WTC11 (cell line): ENCODE results near the gene SNTN. TPM values are rescaled to one million over a fixed set of nuclear protein-coding genes. Genes with fewer than 3 reads are reported as not detected.

ENCODE experiments used
- ATAC-seq: fragments of 200-7000 bp; cut with Tn5 transposase; 2 replicates; pipeline ENCODE4 v1.10.0; 2021; ENCODE audit warnings: mild to moderate bottlenecking, moderate library complexity
- CTCF ChIA-PET: fragments of 300-600 bp; sonication (Branson Sonifier 250); formaldehyde crosslinking; loops from one replicate; lab custom pipeline; 2021; ENCODE audit warnings: antibody characterized with exemption; lab: Charles Lee
- POLR2A ChIA-PET: fragments of 350-600 bp; sonication (Branson Sonifier 250); formaldehyde crosslinking; loops from one replicate; lab custom pipeline; 2021; ENCODE audit warnings: antibody characterized with exemption; lab: Charles Lee
- DNase-seq: peaks from one replicate; pipeline ENCODE4 v3.0.0; 2021; ENCODE audit warnings: low spot score
- H3K27ac Mint-ChIP-seq: 2 replicates; pipeline ENCODE4 v1.8.0; 2021; ENCODE audit warnings: mixed read lengths
- H3K27me3 Mint-ChIP-seq: 2 replicates; pipeline ENCODE4 v1.8.0; 2021; ENCODE audit warnings: low read depth, mild to moderate bottlenecking, moderate library complexity, mixed read lengths
- H3K36me3 Mint-ChIP-seq: 2 replicates; pipeline ENCODE4 v1.8.0; 2021; ENCODE audit warnings: mixed read lengths
- H3K4me1 Mint-ChIP-seq: 2 replicates; pipeline ENCODE4 v1.8.0; 2022; ENCODE audit warnings: mixed read lengths
- H3K4me3 Mint-ChIP-seq: 2 replicates; pipeline ENCODE4 v1.8.0; 2021; ENCODE audit warnings: mild to moderate bottlenecking, moderate library complexity, mixed read lengths
- H3K9me3 Mint-ChIP-seq: 2 replicates; pipeline ENCODE4 v1.8.0; 2021; ENCODE audit warnings: mixed read lengths
- CREB1 ChIP-seq: sonication (generic); formaldehyde crosslinking; IDR thresholded peaks from 2 replicates; pipeline ENCODE4 v1.8.0; 2023; ENCODE audit warnings: mild to moderate bottlenecking, missing genetic modification reagents
- EMX1 ChIP-seq: fragments of 250-450 bp; sonication (Bioruptor Pico); IDR thresholded peaks from 2 replicates; pipeline ENCODE4 v1.8.0; 2021; ENCODE audit warnings: mild to moderate bottlenecking
- NFYB ChIP-seq: sonication (generic); formaldehyde crosslinking; conservative IDR thresholded peaks from 2 replicates; pipeline ENCODE4 v1.8.0; 2022; ENCODE audit warnings: low read depth, missing genetic modification reagents
- TCF7 ChIP-seq: sonication (generic); formaldehyde crosslinking; IDR thresholded peaks from 2 replicates; pipeline ENCODE4 v1.8.0; 2022; ENCODE audit warnings: mild to moderate bottlenecking, low read depth, missing genetic modification reagents, moderate library complexity
- TEAD4 ChIP-seq: sonication (generic); formaldehyde crosslinking; IDR thresholded peaks from 2 replicates; pipeline ENCODE4 v1.8.0; 2022; ENCODE audit warnings: mild to moderate bottlenecking, missing genetic modification reagents
- ZBTB21 ChIP-seq: sonication (generic); formaldehyde crosslinking; IDR thresholded peaks from 2 replicates; pipeline ENCODE4 v1.8.1; 2023; ENCODE audit warnings: mild to moderate bottlenecking, missing genetic modification reagents, borderline replicate concordance
- ZNF138 ChIP-seq: sonication (generic); formaldehyde crosslinking; conservative IDR thresholded peaks from 2 replicates; pipeline ENCODE4 v1.8.1; 2022; ENCODE audit warnings: mild to moderate bottlenecking, moderate library complexity, missing genetic modification reagents
- ZNF671 ChIP-seq: fragments of 250-450 bp; sonication (Bioruptor Pico); IDR thresholded peaks from 2 replicates; pipeline ENCODE4 v1.8.0; 2021; ENCODE audit warnings: mild to moderate bottlenecking
- total RNA-seq: library from RNA; stranded (reverse); gene quantifications from 3 replicates; pipeline ENCODE4 v1.2.3, GENCODE V29; 2021
- TF ChIP-seq, protein P1 (sequence below): sonication (generic); formaldehyde crosslinking; conservative IDR thresholded peaks from 2 replicates; pipeline ENCODE4 v1.8.1; 2023; ENCODE audit warnings: mild to moderate bottlenecking, low read depth, missing genetic modification reagents, moderate library complexity
- TF ChIP-seq, protein P2 (sequence below): sonication (generic); formaldehyde crosslinking; IDR thresholded peaks from 2 replicates; pipeline ENCODE4 v1.8.1; 2023; ENCODE audit warnings: mild to moderate bottlenecking, missing genetic modification reagents, borderline replicate concordance
- TF ChIP-seq, protein P3 (sequence below): sonication (generic); formaldehyde crosslinking; IDR thresholded peaks from 2 replicates; pipeline ENCODE4 v1.8.1; 2022; ENCODE audit warnings: low read depth, mild to moderate bottlenecking, moderate library complexity, missing genetic modification reagents, borderline replicate concordance
- TF ChIP-seq, protein P4 (sequence below): fragments of 250-450 bp; sonication (Bioruptor Pico); IDR thresholded peaks from 2 replicates; pipeline ENCODE4 v1.9.0; 2021; ENCODE audit warnings: mild to moderate bottlenecking
- TF ChIP-seq, protein P5 (sequence below): fragments of 250-450 bp; sonication (Bioruptor Pico); conservative IDR thresholded peaks from 2 replicates; pipeline ENCODE4 v1.9.0; 2021; ENCODE audit warnings: mild to moderate bottlenecking
- TF ChIP-seq, protein P6 (sequence below): sonication (generic); formaldehyde crosslinking; IDR thresholded peaks from 2 replicates; pipeline ENCODE4 v1.8.0; 2023; ENCODE audit warnings: missing genetic modification reagents, mild to moderate bottlenecking, borderline replicate concordance
- TF ChIP-seq, protein P7 (sequence below): sonication (generic); formaldehyde crosslinking; IDR thresholded peaks from 2 replicates; pipeline ENCODE4 v1.8.0; 2022; ENCODE audit warnings: missing genetic modification reagents
- TF ChIP-seq, protein P8 (sequence below): sonication (generic); formaldehyde crosslinking; IDR thresholded peaks from 2 replicates; pipeline ENCODE4 v1.8.0; 2022; ENCODE audit warnings: mild to moderate bottlenecking, missing genetic modification reagents

SNTN gene
- total RNA-seq, 1 experiment from 2014 or later, result not detected

DNA sequence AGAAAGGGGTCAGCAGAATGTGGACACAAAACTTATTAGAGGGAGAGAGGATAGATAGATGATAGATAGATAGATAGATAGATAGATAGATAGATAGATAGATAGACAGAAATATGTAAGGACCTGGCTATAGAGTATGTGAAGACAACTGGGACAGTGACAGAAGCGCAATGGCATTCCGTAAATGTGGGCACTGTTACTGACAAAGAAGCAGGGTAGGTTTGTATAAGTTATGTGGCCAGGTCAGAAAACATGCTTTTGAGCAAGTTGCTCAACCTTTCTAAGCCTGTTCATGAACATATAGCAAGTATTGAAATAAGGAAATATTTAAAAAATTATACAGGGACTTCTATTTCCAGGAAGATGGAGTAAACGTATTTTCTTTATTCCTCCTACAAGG, 17.3 kb upstream of the SNTN start:
- Mint-ChIP-seq H3K4me3 (no peak overlapping the region), H3K27me3 (no peaks in the 10 kb centered on the region), H3K27ac (no peak overlapping the region), H3K9me3 (peaks cover 14% of the 10 kb centered on the region), H3K4me1 (no peaks in the 10 kb centered on the region), H3K36me3 (no peaks in the 10 kb centered on the region)
- ATAC-seq (no peak), DNase-seq (no peak)
- ChIA-PET POLR2A (no interaction called here), CTCF (no interaction called here)
- no peak for TF ChIP-seq NFYB (CRISPR knock-in tag)
- TF ChIP-seq, protein P1, sequence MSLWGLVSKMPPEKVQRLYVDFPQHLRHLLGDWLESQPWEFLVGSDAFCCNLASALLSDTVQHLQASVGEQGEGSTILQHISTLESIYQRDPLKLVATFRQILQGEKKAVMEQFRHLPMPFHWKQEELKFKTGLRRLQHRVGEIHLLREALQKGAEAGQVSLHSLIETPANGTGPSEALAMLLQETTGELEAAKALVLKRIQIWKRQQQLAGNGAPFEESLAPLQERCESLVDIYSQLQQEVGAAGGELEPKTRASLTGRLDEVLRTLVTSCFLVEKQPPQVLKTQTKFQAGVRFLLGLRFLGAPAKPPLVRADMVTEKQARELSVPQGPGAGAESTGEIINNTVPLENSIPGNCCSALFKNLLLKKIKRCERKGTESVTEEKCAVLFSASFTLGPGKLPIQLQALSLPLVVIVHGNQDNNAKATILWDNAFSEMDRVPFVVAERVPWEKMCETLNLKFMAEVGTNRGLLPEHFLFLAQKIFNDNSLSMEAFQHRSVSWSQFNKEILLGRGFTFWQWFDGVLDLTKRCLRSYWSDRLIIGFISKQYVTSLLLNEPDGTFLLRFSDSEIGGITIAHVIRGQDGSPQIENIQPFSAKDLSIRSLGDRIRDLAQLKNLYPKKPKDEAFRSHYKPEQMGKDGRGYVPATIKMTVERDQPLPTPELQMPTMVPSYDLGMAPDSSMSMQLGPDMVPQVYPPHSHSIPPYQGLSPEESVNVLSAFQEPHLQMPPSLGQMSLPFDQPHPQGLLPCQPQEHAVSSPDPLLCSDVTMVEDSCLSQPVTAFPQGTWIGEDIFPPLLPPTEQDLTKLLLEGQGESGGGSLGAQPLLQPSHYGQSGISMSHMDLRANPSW, result no peak
- no peak for TF ChIP-seq ZNF671 (CRISPR knock-in tag)
- TF ChIP-seq EMX1, result no peak
- no peak for TF ChIP-seq ZBTB21 (CRISPR knock-in tag)
- TF ChIP-seq TCF7, result no peak
- TF ChIP-seq, protein P2, sequence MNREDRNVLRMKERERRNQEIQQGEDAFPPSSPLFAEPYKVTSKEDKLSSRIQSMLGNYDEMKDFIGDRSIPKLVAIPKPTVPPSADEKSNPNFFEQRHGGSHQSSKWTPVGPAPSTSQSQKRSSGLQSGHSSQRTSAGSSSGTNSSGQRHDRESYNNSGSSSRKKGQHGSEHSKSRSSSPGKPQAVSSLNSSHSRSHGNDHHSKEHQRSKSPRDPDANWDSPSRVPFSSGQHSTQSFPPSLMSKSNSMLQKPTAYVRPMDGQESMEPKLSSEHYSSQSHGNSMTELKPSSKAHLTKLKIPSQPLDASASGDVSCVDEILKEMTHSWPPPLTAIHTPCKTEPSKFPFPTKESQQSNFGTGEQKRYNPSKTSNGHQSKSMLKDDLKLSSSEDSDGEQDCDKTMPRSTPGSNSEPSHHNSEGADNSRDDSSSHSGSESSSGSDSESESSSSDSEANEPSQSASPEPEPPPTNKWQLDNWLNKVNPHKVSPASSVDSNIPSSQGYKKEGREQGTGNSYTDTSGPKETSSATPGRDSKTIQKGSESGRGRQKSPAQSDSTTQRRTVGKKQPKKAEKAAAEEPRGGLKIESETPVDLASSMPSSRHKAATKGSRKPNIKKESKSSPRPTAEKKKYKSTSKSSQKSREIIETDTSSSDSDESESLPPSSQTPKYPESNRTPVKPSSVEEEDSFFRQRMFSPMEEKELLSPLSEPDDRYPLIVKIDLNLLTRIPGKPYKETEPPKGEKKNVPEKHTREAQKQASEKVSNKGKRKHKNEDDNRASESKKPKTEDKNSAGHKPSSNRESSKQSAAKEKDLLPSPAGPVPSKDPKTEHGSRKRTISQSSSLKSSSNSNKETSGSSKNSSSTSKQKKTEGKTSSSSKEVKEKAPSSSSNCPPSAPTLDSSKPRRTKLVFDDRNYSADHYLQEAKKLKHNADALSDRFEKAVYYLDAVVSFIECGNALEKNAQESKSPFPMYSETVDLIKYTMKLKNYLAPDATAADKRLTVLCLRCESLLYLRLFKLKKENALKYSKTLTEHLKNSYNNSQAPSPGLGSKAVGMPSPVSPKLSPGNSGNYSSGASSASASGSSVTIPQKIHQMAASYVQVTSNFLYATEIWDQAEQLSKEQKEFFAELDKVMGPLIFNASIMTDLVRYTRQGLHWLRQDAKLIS (CRISPR knock-in tag), result no peak
- TF ChIP-seq CREB1 (CRISPR knock-in tag), result no peak
- TF ChIP-seq, protein P3, sequence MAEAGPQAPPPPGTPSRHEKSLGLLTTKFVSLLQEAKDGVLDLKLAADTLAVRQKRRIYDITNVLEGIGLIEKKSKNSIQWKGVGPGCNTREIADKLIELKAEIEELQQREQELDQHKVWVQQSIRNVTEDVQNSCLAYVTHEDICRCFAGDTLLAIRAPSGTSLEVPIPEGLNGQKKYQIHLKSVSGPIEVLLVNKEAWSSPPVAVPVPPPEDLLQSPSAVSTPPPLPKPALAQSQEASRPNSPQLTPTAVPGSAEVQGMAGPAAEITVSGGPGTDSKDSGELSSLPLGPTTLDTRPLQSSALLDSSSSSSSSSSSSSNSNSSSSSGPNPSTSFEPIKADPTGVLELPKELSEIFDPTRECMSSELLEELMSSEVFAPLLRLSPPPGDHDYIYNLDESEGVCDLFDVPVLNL (CRISPR knock-in tag), result no peak
- TF ChIP-seq, protein P4, sequence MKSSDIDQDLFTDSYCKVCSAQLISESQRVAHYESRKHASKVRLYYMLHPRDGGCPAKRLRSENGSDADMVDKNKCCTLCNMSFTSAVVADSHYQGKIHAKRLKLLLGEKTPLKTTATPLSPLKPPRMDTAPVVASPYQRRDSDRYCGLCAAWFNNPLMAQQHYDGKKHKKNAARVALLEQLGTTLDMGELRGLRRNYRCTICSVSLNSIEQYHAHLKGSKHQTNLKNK (CRISPR knock-in tag), result no peak
- TF ChIP-seq TEAD4 (CRISPR knock-in tag), result no peak
- TF ChIP-seq ZNF138, result no peak
- TF ChIP-seq, protein P5, sequence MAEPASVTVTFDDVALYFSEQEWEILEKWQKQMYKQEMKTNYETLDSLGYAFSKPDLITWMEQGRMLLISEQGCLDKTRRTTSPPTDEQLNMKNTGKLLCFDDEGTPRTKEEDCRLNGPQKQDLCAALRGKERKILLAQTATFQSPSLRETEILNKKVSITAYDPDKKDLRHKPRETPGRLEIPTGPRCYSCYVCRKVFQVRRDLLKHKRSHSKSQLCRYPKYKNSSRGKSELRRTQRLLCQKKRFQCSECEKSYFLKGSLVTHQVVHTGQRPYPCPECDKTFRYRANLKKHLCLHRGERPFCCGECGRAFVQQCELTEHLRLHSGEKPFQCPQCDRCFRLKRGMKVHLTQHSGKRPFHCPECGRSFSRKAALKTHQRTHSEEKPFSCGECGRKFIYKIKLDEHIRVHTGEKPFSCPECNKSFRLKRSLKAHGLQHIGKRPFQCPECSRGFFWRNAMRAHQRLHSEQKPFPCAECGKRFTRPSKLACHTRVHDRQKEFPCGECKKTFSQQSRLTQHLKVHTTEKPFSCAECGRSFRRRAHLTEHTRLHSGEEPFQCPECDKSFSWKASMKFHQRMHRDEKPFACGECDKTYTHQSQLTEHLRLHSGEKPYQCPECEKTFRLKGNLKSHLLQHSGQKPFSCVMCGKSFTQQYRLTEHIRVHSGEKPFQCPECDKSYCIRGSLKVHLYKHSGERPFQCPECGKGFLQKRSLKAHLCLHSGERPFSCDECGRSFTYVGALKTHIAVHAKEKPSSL, result no peak

DNA sequence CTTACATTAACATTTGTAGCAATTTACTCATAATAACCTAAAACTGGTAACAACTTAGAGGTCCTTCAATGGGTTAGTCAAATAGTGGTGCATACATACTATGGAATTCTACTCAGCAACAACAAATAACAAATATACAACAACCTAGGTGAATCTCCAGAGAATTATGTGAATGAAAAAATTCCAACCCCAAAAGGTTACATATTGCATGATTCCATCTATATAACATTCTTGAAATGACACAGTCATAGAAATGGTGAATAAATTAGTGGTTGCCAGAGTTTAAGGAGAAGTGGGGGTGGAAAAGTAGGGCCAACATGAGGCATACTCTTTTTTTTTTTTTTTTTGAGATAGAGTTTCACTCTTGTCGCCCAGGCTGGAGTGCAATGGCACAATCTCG, 12.7 kb upstream of the SNTN start:
- ChIA-PET POLR2A (no interaction called here), CTCF (no interaction called here)
- Mint-ChIP-seq H3K27ac (no peak overlapping the region), H3K27me3 (no peaks in the 10 kb centered on the region), H3K36me3 (no peaks in the 10 kb centered on the region), H3K4me3 (no peak overlapping the region), H3K4me1 (peaks cover 14% of the 10 kb centered on the region), H3K9me3 (peaks cover 14% of the 10 kb centered on the region)
- DNase-seq (no peak), ATAC-seq (no peak)
- TF ChIP-seq, protein P6, sequence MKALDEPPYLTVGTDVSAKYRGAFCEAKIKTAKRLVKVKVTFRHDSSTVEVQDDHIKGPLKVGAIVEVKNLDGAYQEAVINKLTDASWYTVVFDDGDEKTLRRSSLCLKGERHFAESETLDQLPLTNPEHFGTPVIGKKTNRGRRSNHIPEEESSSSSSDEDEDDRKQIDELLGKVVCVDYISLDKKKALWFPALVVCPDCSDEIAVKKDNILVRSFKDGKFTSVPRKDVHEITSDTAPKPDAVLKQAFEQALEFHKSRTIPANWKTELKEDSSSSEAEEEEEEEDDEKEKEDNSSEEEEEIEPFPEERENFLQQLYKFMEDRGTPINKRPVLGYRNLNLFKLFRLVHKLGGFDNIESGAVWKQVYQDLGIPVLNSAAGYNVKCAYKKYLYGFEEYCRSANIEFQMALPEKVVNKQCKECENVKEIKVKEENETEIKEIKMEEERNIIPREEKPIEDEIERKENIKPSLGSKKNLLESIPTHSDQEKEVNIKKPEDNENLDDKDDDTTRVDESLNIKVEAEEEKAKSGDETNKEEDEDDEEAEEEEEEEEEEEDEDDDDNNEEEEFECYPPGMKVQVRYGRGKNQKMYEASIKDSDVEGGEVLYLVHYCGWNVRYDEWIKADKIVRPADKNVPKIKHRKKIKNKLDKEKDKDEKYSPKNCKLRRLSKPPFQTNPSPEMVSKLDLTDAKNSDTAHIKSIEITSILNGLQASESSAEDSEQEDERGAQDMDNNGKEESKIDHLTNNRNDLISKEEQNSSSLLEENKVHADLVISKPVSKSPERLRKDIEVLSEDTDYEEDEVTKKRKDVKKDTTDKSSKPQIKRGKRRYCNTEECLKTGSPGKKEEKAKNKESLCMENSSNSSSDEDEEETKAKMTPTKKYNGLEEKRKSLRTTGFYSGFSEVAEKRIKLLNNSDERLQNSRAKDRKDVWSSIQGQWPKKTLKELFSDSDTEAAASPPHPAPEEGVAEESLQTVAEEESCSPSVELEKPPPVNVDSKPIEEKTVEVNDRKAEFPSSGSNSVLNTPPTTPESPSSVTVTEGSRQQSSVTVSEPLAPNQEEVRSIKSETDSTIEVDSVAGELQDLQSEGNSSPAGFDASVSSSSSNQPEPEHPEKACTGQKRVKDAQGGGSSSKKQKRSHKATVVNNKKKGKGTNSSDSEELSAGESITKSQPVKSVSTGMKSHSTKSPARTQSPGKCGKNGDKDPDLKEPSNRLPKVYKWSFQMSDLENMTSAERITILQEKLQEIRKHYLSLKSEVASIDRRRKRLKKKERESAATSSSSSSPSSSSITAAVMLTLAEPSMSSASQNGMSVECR (CRISPR knock-in tag), result no peak
- TF ChIP-seq, protein P7, sequence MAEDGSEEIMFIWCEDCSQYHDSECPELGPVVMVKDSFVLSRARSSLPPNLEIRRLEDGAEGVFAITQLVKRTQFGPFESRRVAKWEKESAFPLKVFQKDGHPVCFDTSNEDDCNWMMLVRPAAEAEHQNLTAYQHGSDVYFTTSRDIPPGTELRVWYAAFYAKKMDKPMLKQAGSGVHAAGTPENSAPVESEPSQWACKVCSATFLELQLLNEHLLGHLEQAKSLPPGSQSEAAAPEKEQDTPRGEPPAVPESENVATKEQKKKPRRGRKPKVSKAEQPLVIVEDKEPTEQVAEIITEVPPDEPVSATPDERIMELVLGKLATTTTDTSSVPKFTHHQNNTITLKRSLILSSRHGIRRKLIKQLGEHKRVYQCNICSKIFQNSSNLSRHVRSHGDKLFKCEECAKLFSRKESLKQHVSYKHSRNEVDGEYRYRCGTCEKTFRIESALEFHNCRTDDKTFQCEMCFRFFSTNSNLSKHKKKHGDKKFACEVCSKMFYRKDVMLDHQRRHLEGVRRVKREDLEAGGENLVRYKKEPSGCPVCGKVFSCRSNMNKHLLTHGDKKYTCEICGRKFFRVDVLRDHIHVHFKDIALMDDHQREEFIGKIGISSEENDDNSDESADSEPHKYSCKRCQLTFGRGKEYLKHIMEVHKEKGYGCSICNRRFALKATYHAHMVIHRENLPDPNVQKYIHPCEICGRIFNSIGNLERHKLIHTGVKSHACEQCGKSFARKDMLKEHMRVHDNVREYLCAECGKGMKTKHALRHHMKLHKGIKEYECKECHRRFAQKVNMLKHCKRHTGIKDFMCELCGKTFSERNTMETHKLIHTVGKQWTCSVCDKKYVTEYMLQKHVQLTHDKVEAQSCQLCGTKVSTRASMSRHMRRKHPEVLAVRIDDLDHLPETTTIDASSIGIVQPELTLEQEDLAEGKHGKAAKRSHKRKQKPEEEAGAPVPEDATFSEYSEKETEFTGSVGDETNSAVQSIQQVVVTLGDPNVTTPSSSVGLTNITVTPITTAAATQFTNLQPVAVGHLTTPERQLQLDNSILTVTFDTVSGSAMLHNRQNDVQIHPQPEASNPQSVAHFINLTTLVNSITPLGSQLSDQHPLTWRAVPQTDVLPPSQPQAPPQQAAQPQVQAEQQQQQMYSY (CRISPR knock-in tag), result no peak
- no peak for TF ChIP-seq ZBTB21 (CRISPR knock-in tag)
- TF ChIP-seq, protein P8, sequence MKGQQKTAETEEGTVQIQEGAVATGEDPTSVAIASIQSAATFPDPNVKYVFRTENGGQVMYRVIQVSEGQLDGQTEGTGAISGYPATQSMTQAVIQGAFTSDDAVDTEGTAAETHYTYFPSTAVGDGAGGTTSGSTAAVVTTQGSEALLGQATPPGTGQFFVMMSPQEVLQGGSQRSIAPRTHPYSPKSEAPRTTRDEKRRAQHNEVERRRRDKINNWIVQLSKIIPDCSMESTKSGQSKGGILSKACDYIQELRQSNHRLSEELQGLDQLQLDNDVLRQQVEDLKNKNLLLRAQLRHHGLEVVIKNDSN (CRISPR knock-in tag), result no peak
